Endothelial cell of umbilical vein (primary cell): Measurements from ENCODE around the gene CFTR. TPM values are rescaled to one million over a fixed set of nuclear protein-coding genes. Genes with fewer than 3 reads are reported as not detected.

Experiments
- BruUV-seq: library from RNA; stranded (reverse); fragments of 400-500 nt; replicated peaks from 2 replicates; lab custom pipeline; 2021; lab: Mats Ljungman, UMichigan
- CTCF ChIA-PET: fragments of 300-600, 350-600 bp; sonication (Branson Sonifier 250); formaldehyde crosslinking; loops from one replicate; lab custom pipeline; 2021; ENCODE audit warnings: antibody characterized with exemption, inconsistent platforms; lab: Charles Lee
- POLR2A ChIA-PET: fragments of 300-600, 350-600 bp; sonication (Branson Sonifier 250); formaldehyde crosslinking; loops from one replicate; lab custom pipeline; 2021; ENCODE audit warnings: antibody characterized with exemption, inconsistent platforms; lab: Charles Lee
- DNase-seq: peaks from one replicate; pipeline ENCODE4 v3.0.0-alpha.2; 2011; ENCODE audit warnings: low read depth, low spot score
- FAIRE-seq: peaks from 2 replicates; lab custom pipeline; 2011; peaks lifted over from hg19 to GRCh38; lab: Jason Lieb, UNC
- H2AFZ ChIP-seq: 2 replicates; pipeline ENCODE4 v1.6.0; 2012; ENCODE audit warnings: low read depth, low read length, control low read depth, inconsistent platforms
- H3K27ac ChIP-seq: 2 replicates; pipeline ENCODE4 v1.5.1; 2011; ENCODE audit warnings: low read depth, mild to moderate bottlenecking, control low read depth, low read length, moderate library complexity; ENCODE audit not compliant: insufficient read depth
- H3K27me3 ChIP-seq, 2 experiments: 2 replicates each; pipeline versions ENCODE4 v1.6.0 to v1.6.1; 2011; ENCODE audit warnings: low read length in 2 of 2, mixed read lengths in 1 of 2; ENCODE audit not compliant: control insufficient read depth in 2 of 2, insufficient read depth in 2 of 2
- H3K36me3 ChIP-seq, 2 experiments: 2 replicates in 1 of 2; 3 replicates in 1 of 2; pipeline ENCODE4 v1.5.1; 2011; ENCODE audit warnings: low read length in 2 of 2, mild to moderate bottlenecking in 1 of 2, moderate library complexity in 1 of 2; ENCODE audit not compliant: control insufficient read depth in 2 of 2, insufficient read depth in 2 of 2; ENCODE audit errors: extremely low read depth in 1 of 2
- H3K4me1 ChIP-seq: 3 replicates; pipeline ENCODE4 v1.5.1; 2011; ENCODE audit warnings: mild to moderate bottlenecking, low read length; ENCODE audit not compliant: control insufficient read depth, insufficient read depth; ENCODE audit errors: extremely low read depth
- H3K4me2 ChIP-seq: 2 replicates; pipeline ENCODE4 v1.6.1; 2011; ENCODE audit warnings: low read length, control low read depth, mixed read lengths; ENCODE audit not compliant: insufficient read depth
- H3K4me3 ChIP-seq, 3 experiments: fragments of 200-600 bp in 1 of 3; sonication (generic), shearing (Covaris generic) in 1 of 3; replicated peaks in 1 of 3; 2 replicates each; pipeline ENCODE4 v1.5.1; 2011 to 2016; ENCODE audit warnings: control low read depth in 3 of 3, low read length in 3 of 3, mild to moderate bottlenecking in 2 of 3, inconsistent platforms in 1 of 3, low read depth in 1 of 3, moderate library complexity in 1 of 3; ENCODE audit not compliant: insufficient read depth in 1 of 3
- H3K79me2 ChIP-seq: 2 replicates; pipeline ENCODE4 v1.6.0; 2012; ENCODE audit warnings: low read length, inconsistent platforms; ENCODE audit not compliant: control insufficient read depth, insufficient read depth
- H3K9ac ChIP-seq: replicated peaks from 2 replicates; pipeline ENCODE3; 2011; ENCODE audit warnings: low read length, control low read depth; ENCODE audit not compliant: insufficient read depth; ENCODE audit errors: extremely low read depth
- H3K9me1 ChIP-seq: replicated peaks from 3 replicates; pipeline ENCODE4 v1.6.0; 2011; ENCODE audit warnings: mild to moderate bottlenecking, low read length; ENCODE audit not compliant: control insufficient read depth, insufficient read depth; ENCODE audit errors: extremely low read depth
- H3K9me3 ChIP-seq: replicated peaks from 2 replicates; pipeline ENCODE4 v1.5.1; 2012; ENCODE audit warnings: low read length, inconsistent platforms; ENCODE audit not compliant: control insufficient read depth, insufficient read depth
- H4K20me1 ChIP-seq: replicated peaks from 2 replicates; pipeline ENCODE3; 2011; ENCODE audit warnings: mild to moderate bottlenecking, low read length; ENCODE audit not compliant: control insufficient read depth, insufficient read depth; ENCODE audit errors: extremely low read depth
- CTCF ChIP-seq, 2 donors: IDR thresholded peaks; 1 replicate in 1 of 2; 2 replicates in 1 of 2; pipeline ENCODE4 v1.5.1; 2011; ENCODE audit warnings: low read length in 2 of 2, mild to moderate bottlenecking in 2 of 2, moderate library complexity in 2 of 2, control low read depth in 1 of 2, inconsistent platforms in 1 of 2, low read depth in 1 of 2; ENCODE audit not compliant: insufficient read depth in 1 of 2; ENCODE audit errors: extremely low read depth in 1 of 2
- FOS ChIP-seq: IDR thresholded peaks from 2 replicates; pipeline ENCODE4 v1.6.1; 2011; ENCODE audit warnings: mild to moderate bottlenecking, low read length, moderate library complexity, borderline replicate concordance; ENCODE audit not compliant: insufficient read depth
- MAX ChIP-seq: IDR thresholded peaks from 2 replicates; pipeline ENCODE4 v1.6.1; 2011; ENCODE audit not compliant: insufficient read depth, insufficient read length
- MYC ChIP-seq: IDR thresholded peaks from one replicate; pipeline ENCODE4 v1.6.1; 2011; ENCODE audit warnings: mild to moderate bottlenecking, low read depth, low read length
- POLR2AphosphoS5 ChIP-seq: IDR thresholded peaks from 2 replicates; pipeline ENCODE4 v1.6.1; 2012; ENCODE audit warnings: low read depth, mild to moderate bottlenecking, control low read depth, low read length, moderate library complexity; ENCODE audit not compliant: insufficient read depth
- dilution Hi-C: fragments of 300-500 bp; cut with MboI; formaldehyde crosslinking; loops from one replicate; pipeline ENCODE4 v1.15.0; 2019; ENCODE audit warnings: low sequenced_read_pairs; ENCODE audit not compliant: extremely low pct_ligation_motif_present
- intact Hi-C: fragments of 100-400 bp; cut with micrococcal nuclease; formaldehyde crosslinking; loops from one replicate; pipeline ENCODE4 v1.10.0; 2022
- polyA plus RNA-seq, 4 experiments: library from polyadenylated mRNA; depleted of rRNA in 3 of 4; stranded (reverse) in 3 of 4; unstranded in 1 of 4; fragments of >200 nt; gene quantifications; 2 replicates each; pipeline versions ENCODE4 v1.2.1 to v1.2.3, GENCODE V29; 2011 to 2012; ENCODE audit warnings: missing spikeins in 1 of 4
- total RNA-seq: library from RNA; stranded (reverse); gene quantifications from 2 replicates; pipeline ENCODE4 v1.2.3, GENCODE V29; 2021

CFTR gene
- total and polyA plus RNA-seq, 2 donors (not counting 3 experiments of a cell fraction or from before 2014, with no cell fraction given), result 0.03 TPM; not detected in 1

GRCh38 chr7:117715784-117716445, 236.1 kb downstream of the CFTR start:
- ChIA-PET POLR2A (no interaction called here), CTCF (interaction anchor here (0.7 to 6.0 kb wide), 39 partner anchors 9 to 1578 kb away, joined by 3 to 238 read pairs (median 5); no protein-coding TSS in a partner anchor)
- peak; percentile 89 for FAIRE-seq
- no peak overlapping the region for H3K4me3 ChIP-seq
- BruUV-seq, result no TSS peak
- H3K9ac ChIP-seq, result no peak overlapping the region
- no peak overlapping the region for H3K27ac ChIP-seq
- no peaks in the 10 kb centered on the region for H3K36me3 ChIP-seq
- TF ChIP-seq POLR2AphosphoS5 (no peak), MAX (no peak), MYC (no peak), CTCF (IDR thresholded peaks at IDR 0.05; ENCODE audit: extremely low read depth in 1 of 2, insufficient read depth in 1 of 2, low read depth in 1 of 2, low read length in 2 of 2) (peak; percentile 41 to 62), FOS (no peak)
- no peaks in the 10 kb centered on the region for H3K9me1 ChIP-seq
- H3K27me3 ChIP-seq, result peaks cover 0 to 2% of the 10 kb centered on the region in 2 experiments
- no peak overlapping the region for H2AFZ ChIP-seq
- H3K79me2 ChIP-seq, result no peaks in the 10 kb centered on the region
- no peak overlapping the region for H3K4me2 ChIP-seq
- dilution Hi-C loops, result no loop called here
- DNase-seq, result peak; percentile 64
- H4K20me1 ChIP-seq, result no peaks in the 10 kb centered on the region
- intact Hi-C loops, result loop anchor here (1.0 to 10.0 kb wide), 5 partner anchors 44 to 781 kb away; no protein-coding TSS in a partner anchor
- H3K9me3 ChIP-seq, result no peaks in the 10 kb centered on the region
- H3K4me1 ChIP-seq, result no peaks in the 10 kb centered on the region
